C4-2B (cell line): ENCODE results near the gene BRSK2.

ENCODE experiments used
- ZFX ChIP-seq: fragments of 450-650 bp; IDR thresholded peaks from 2 replicates; pipeline ENCODE4 v1.6.1; 2017
- TF ChIP-seq, protein P1 (sequence below): fragments of 450-650 bp; conservative IDR thresholded peaks from 2 replicates; pipeline ENCODE4 v1.5.1; 2017; ENCODE audit warnings: mild to moderate bottlenecking

DNA sequence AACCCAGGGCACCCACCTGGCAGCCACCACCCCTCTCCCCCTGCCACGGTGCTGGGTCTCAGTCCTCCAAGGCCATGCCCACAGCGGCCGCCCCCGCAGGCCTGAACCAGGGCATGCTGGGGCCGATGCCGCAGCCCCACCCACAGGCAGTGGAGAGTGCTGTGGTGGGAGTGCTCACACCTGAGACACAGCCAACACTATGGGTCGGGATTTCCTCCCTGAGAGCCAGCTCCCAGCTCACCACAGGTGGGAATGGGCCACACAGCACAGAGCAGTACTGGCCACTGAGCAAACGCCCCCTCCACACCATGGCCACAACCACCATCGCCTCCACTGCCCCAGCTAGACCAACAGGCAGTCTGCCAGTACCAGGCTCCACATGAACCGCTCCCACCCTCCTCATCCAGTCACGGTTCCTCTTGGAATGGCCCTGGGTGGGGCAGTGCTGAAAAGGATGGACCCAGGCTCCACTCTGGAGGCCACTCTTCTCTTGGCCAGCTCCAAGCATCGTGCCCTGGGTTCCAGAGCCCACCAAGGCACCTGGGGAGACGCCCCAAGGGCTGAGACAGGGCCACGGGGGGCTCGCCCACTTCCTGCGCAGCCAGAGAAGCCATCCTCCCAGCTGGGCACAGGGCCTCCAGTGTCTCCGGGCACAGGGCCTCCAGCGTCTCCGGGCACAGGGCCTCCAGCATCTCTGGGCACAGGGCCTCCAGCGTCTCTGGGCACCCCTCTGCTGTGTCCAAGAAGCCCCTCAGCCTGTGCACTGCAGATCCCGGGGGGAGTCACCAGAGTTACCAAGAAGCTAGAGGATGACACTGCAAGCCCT, 82.7 kb downstream of the BRSK2 start:
- TF ChIP-seq, protein P1, sequence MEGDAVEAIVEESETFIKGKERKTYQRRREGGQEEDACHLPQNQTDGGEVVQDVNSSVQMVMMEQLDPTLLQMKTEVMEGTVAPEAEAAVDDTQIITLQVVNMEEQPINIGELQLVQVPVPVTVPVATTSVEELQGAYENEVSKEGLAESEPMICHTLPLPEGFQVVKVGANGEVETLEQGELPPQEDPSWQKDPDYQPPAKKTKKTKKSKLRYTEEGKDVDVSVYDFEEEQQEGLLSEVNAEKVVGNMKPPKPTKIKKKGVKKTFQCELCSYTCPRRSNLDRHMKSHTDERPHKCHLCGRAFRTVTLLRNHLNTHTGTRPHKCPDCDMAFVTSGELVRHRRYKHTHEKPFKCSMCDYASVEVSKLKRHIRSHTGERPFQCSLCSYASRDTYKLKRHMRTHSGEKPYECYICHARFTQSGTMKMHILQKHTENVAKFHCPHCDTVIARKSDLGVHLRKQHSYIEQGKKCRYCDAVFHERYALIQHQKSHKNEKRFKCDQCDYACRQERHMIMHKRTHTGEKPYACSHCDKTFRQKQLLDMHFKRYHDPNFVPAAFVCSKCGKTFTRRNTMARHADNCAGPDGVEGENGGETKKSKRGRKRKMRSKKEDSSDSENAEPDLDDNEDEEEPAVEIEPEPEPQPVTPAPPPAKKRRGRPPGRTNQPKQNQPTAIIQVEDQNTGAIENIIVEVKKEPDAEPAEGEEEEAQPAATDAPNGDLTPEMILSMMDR, result no peak
- no peak for TF ChIP-seq ZFX
